Measurements from ENCODE around the gene ANKRD9. TPM values are rescaled to one million over a fixed set of nuclear protein-coding genes. Genes with fewer than 3 reads are reported as not detected.

ANKRD9 gene
- polyA plus RNA-seq, 3 donors = 4.8 to 6.0 (median 5.1) TPM

GRCh38 chr14:102514987-102515733 lies 5.6 kb upstream of the ANKRD9 start:
- DNase-seq (ENCODE audit: low read depth in 3 of 3, low spot score in 2 of 3) = no peak

GRCh38 chr14:102513899-102514772 lies 4.6 kb upstream of the ANKRD9 start:
- DNase-seq (ENCODE audit: low read depth in 3 of 3, low spot score in 2 of 3) = no peak

- no peak for DNase-seq (ENCODE audit: low read depth in 3 of 3, low spot score in 2 of 3)
These were observed 3.3 kb upstream of the ANKRD9 start for GRCh38 chr14:102512793-102513300.

- DNase-seq (ENCODE audit: low read depth in 3 of 3, low spot score in 2 of 3) = no peak
These were observed 2.0 kb upstream of the ANKRD9 start for GRCh38 chr14:102511538-102511937.

- DNase-seq (ENCODE audit: low read depth in 3 of 3, low spot score in 2 of 3) = no peak
These were observed 1.3 kb upstream of the ANKRD9 start for GRCh38 chr14:102510616-102511520.

- DNase-seq (ENCODE audit: low read depth in 3 of 3, low spot score in 2 of 3) = no peak
These were observed 516 bp downstream of the ANKRD9 start for GRCh38 chr14:102508774-102509745.

GRCh38 chr14:102508410-102508773 lies 1.2 kb downstream of the ANKRD9 start:
- no peak for DNase-seq (ENCODE audit: low read depth in 3 of 3, low spot score in 2 of 3)

GRCh38 chr14:102507857-102508312 lies 1.7 kb downstream of the ANKRD9 start:
- no peak for DNase-seq (ENCODE audit: low read depth in 3 of 3, low spot score in 2 of 3)

GRCh38 chr14:102507081-102507856 lies 2.3 kb downstream of the ANKRD9 start:
- no peak for DNase-seq (ENCODE audit: low read depth in 3 of 3, low spot score in 2 of 3)

- no peak for DNase-seq (ENCODE audit: low read depth in 3 of 3, low spot score in 2 of 3)
These were observed 3.0 kb downstream of the ANKRD9 start for GRCh38 chr14:102506626-102506925.

GRCh38 chr14:102505775-102506625 lies 3.6 kb downstream of the ANKRD9 start:
- DNase-seq (ENCODE audit: low read depth in 3 of 3, low spot score in 2 of 3) = no peak

- DNase-seq (ENCODE audit: low read depth in 3 of 3, low spot score in 2 of 3) = no peak
These were observed 4.5 kb downstream of the ANKRD9 start for GRCh38 chr14:102505000-102505619.

- DNase-seq (ENCODE audit: low read depth in 3 of 3, low spot score in 2 of 3) = no peak
These were observed 5.1 kb downstream of the ANKRD9 start for GRCh38 chr14:102504328-102504999.

- DNase-seq (ENCODE audit: low read depth in 3 of 3, low spot score in 2 of 3) = no peak
These were observed 5.8 kb downstream of the ANKRD9 start for GRCh38 chr14:102503641-102504327.

GRCh38 chr14:102502571-102502970 lies 7.0 kb downstream of the ANKRD9 start:
- no peak for DNase-seq (ENCODE audit: low read depth in 3 of 3, low spot score in 2 of 3)

GRCh38 chr14:102501751-102502315 lies 7.7 kb downstream of the ANKRD9 start:
- no peak for DNase-seq (ENCODE audit: low read depth in 3 of 3, low spot score in 2 of 3)
